ENCODE results near the gene TTLL13.
"Not testable (repeated sequence)": the region's sequence is repeated elsewhere in the genome, so short reads cannot be mapped to it uniquely, and the experiment has no call there.

TTLL13 gene

GRCh38 chr15:90295270-90295648 is 45.9 kb downstream of the TTLL13 start:
- H3K4me3 ChIP-seq (ENCODE audit: low read length), result no peak overlapping the region
- no peak for TF ChIP-seq CTCF (IDR thresholded peaks at IDR 0.05; ENCODE audit: insufficient read depth, low read depth, low read length, missing control alignments)
- no peak for DNase-seq (ENCODE audit: low read depth)

DNA sequence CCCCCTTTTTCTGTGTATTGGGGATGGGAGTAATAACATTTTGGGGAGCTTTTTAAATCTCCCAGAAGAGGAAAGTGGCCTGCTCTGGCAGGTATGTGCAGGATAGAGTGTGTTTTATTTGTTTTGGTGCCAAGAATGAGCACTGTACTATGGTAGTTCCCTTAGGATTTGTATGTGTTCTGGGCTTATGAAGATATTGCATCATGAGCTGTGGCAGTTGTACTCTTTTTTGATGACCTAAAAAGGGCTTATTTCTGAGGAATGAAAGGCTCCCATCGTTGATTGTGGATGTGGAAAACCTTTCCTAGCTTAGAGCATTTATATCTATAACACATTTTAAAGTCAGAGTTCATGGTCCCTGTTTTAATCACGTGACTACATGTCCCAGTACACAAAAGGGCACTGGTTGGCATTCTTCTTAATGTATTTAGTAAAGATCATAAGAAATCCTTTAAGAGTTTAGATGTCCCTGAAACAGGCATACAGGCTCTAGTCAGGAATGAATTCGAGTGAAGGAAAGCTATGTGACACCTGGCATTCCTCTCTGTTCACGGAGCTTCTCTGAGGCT is 47.0 kb downstream of the TTLL13 start:
- not testable (repeated sequence) for DNase-seq (ENCODE audit: low read depth); H3K4me3 ChIP-seq (ENCODE audit: low read length)

GRCh38 chr15:90297021-90297420 is 47.7 kb downstream of the TTLL13 start:
- DNase-seq (ENCODE audit: low read depth), result no peak
- H3K4me3 ChIP-seq (ENCODE audit: low read length), result no peak overlapping the region
- TF ChIP-seq CTCF (IDR thresholded peaks at IDR 0.05; ENCODE audit: insufficient read depth, low read depth, low read length, missing control alignments), result no peak

DNA sequence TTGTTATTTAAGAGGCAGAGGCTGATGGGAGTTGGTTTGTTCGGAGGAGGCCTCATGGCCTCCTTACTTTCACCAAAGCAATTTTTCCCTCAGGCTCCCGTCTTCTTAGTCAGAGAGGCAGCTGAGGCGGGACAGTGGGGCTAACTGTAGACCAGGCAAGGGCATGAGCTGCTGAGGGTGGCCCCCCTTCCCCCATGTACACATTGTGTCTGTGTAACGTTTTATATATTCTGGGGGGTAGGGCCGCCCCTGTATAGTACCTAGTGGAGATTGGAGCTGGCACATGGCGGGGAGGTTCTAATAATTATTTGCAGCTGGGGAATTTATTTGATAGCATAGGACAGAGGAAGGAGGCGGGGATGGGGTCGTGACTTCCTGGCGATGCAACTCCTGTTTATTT is 51.2 kb downstream of the TTLL13 start:
- TF ChIP-seq CTCF (IDR thresholded peaks at IDR 0.05; ENCODE audit: insufficient read depth, low read depth, low read length, missing control alignments), result no peak
- no peak overlapping the region for H3K4me3 ChIP-seq (ENCODE audit: low read length)
- no peak for DNase-seq (ENCODE audit: low read depth)

DNA sequence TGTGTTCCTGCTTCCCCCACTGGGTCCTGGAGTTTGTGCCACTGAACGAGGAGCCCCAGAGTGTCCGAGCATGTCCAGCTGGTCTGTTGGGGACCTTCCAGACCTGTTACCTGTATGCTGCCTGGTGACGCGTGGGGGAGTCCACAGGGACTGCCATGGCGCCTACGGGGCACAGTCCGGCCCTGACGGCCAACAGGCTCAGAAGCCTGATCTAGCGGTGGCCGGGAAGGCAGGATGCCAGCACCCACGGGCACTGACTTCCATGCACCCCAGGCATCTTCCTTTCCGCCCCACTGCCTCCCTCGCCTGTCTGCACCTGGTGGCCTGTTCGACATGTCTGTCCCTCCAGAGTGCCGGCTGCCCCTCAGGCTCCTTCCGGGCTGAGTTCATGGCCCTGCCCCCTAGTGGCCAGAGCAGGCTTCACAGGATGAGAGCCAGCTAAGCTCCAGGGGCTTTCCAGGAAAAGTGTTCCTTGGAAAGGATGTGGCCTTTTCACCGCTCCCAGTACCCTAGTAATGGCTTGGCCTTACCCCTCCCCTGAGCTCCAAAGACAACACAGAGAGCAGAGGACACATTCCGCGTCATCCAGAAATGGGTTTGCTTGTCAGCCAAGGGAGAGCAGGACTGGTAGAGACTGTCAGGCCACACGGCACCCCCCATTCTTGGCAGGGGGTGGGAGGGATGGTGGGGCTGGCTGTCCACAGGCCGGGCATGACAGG is 51.8 kb downstream of the TTLL13 start:
- TF ChIP-seq CTCF (IDR thresholded peaks at IDR 0.05; ENCODE audit: insufficient read depth, low read depth, low read length, missing control alignments), result peak; percentile 88
- DNase-seq (ENCODE audit: low read depth), result peak; percentile 59
- H3K4me3 ChIP-seq (ENCODE audit: low read length), result no peak overlapping the region

DNA sequence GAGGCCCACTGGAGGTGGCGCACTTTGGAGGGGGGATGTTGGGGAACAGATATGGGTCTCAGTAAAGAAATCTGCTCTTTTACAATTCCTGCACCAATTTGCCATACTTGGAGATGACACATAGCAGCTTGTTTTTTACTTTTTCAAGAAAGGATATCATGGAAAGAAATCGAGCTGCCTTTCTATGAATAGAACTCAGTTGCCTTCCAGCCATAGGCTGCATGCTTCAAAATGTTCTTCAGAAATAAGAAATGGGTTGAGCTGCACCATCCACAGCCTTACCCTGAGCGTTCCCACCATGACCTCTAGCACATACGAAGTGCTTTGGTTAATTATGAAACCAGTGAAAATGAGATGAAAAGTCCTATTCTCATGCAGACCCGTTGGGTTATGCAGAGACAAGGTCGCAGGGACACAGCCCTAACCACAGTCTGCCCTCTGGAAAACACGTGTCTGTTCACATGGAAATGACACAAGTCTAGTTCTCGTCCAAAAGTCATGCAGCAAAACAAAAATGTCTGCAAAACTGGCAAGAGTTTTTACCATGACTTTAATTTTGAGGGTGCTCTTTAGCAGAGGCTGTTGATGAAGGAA is 52.4 kb downstream of the TTLL13 start:
- DNase-seq (ENCODE audit: low read depth), result no peak
- no peak for TF ChIP-seq CTCF (IDR thresholded peaks at IDR 0.05; ENCODE audit: insufficient read depth, low read depth, low read length, missing control alignments)
- no peak overlapping the region for H3K4me3 ChIP-seq (ENCODE audit: low read length)

DNA sequence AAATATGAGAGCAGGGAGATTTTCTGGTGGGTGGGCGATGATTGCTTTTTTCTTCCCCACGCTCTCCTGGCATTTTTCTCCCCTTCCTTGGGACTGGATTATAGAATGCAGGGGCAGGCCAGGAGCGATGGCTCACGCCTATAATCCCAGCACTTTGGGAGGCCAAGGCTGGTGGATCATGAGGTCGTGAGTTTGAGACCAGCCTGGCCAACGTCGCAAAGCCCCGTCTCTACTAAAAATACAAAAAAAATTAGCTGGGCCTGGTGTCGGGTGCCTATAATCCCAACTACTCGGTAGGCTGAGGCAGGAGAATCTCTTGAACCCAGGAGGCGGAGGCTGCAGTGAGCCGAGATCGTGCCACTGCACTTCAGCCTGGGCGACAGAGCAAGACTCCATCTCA is 56.0 kb downstream of the TTLL13 start:
- H3K4me3 ChIP-seq (ENCODE audit: low read length); DNase-seq (ENCODE audit: low read depth): not testable (repeated sequence)

GRCh38 chr15:90305932-90306331 is 56.6 kb downstream of the TTLL13 start:
- H3K4me3 ChIP-seq (ENCODE audit: low read length), result no peak overlapping the region
- TF ChIP-seq CTCF (IDR thresholded peaks at IDR 0.05; ENCODE audit: insufficient read depth, low read depth, low read length, missing control alignments), result no peak
- DNase-seq (ENCODE audit: low read depth), result no peak
